Gastrocnemius medialis (tissue), 4 donors: ENCODE results near the gene AAR2.

Experiments used
- CTCF ChIP-seq, 5 experiments: fragments of 450-650 bp in 3 of 5; fragments of 200-600 bp in 2 of 5; sonication (generic) in 2 of 5; IDR thresholded peaks in 4 of 5; conservative IDR thresholded peaks in 1 of 5; 1 replicate in 4 of 5; 2 replicates in 1 of 5; pipeline ENCODE4 v1.5.1; 2016 to 2019; ENCODE audit warnings: antibody characterized with exemption in 5 of 5, mild to moderate bottlenecking in 3 of 5, moderate library complexity in 3 of 5
- POLR2A ChIP-seq, 2 donors: fragments of 450-650 bp; IDR thresholded peaks; one replicate each; pipeline ENCODE4 v1.6.1; 2017; ENCODE audit warnings: antibody characterized with exemption in 2 of 2, mild to moderate bottlenecking in 2 of 2, moderate library complexity in 2 of 2

GRCh38 chr20:36193977-36194712 lies 42.1 kb upstream of the AAR2 start:
- no peak for TF ChIP-seq CTCF (IDR thresholded peaks at IDR 0.05 in 4 of 5, conservative IDR thresholded peaks at IDR 0.05 in 1 of 5)
- TF ChIP-seq POLR2A (IDR thresholded peaks at IDR 0.05) = no peak
